ENCODE data around the gene CDH22.

CDH22 gene

GRCh38 chr20:46157076-46157592, 151.2 kb downstream of the CDH22 start:
- no peak overlapping the region for H3K4me3 ChIP-seq (ENCODE audit: low read depth in 1 of 2, low read length in 1 of 2)
- no peak for TF ChIP-seq CTCF (IDR thresholded peaks at IDR 0.05)
- no peak overlapping the region for H3K27ac ChIP-seq

GRCh38 chr20:46156065-46156464, 152.2 kb downstream of the CDH22 start:
- TF ChIP-seq CTCF (IDR thresholded peaks at IDR 0.05): no peak
- H3K27me3 ChIP-seq: peaks cover 56% of the 10 kb centered on the region
- H3K27ac ChIP-seq: no peak overlapping the region
- H3K4me1 ChIP-seq (ENCODE audit: control insufficient read depth in 1 of 2, insufficient read depth in 1 of 2, low read depth in 1 of 2, low read length in 1 of 2): no peaks in the 10 kb centered on the region
- no peak overlapping the region for H3K4me3 ChIP-seq (ENCODE audit: low read depth in 1 of 2, low read length in 1 of 2)
- H3K36me3 ChIP-seq: no peaks in the 10 kb centered on the region
- H3K9me3 ChIP-seq: no peaks in the 10 kb centered on the region

More at GRCh38 chr20:46157076-46157592, 151.2 kb downstream of the CDH22 start:
- Histone ChIP-seq H3K36me3 (no peaks in the 10 kb centered on the region), H3K4me1 (ENCODE audit: control insufficient read depth in 1 of 2, insufficient read depth in 1 of 2, low read depth in 1 of 2, low read length in 1 of 2) (no peaks in the 10 kb centered on the region), H3K27me3 (peaks cover 56% of the 10 kb centered on the region), H3K9me3 (no peaks in the 10 kb centered on the region)

GRCh38 chr20:46154796-46155195, 153.5 kb downstream of the CDH22 start:
- H3K4me3 ChIP-seq (ENCODE audit: low read depth in 1 of 2, low read length in 1 of 2): no peak overlapping the region
- no peaks in the 10 kb centered on the region for H3K9me3 ChIP-seq
- H3K27ac ChIP-seq: no peak overlapping the region
- H3K36me3 ChIP-seq: no peaks in the 10 kb centered on the region
- no peak for TF ChIP-seq CTCF (IDR thresholded peaks at IDR 0.05)
- H3K27me3 ChIP-seq: peaks cover 51% of the 10 kb centered on the region
- no peaks in the 10 kb centered on the region for H3K4me1 ChIP-seq (ENCODE audit: control insufficient read depth in 1 of 2, insufficient read depth in 1 of 2, low read depth in 1 of 2, low read length in 1 of 2)

- H3K4me3 ChIP-seq (ENCODE audit: low read depth in 1 of 2, low read length in 1 of 2): no peak overlapping the region
- H3K4me1 ChIP-seq (ENCODE audit: control insufficient read depth in 1 of 2, insufficient read depth in 1 of 2, low read depth in 1 of 2, low read length in 1 of 2): no peaks in the 10 kb centered on the region
- no peaks in the 10 kb centered on the region for H3K9me3 ChIP-seq
- H3K27ac ChIP-seq: no peak overlapping the region
- H3K27me3 ChIP-seq: peaks cover 46% of the 10 kb centered on the region
- no peak for TF ChIP-seq CTCF (IDR thresholded peaks at IDR 0.05)
- no peaks in the 10 kb centered on the region for H3K36me3 ChIP-seq
These were observed 154.0 kb downstream of the CDH22 start for GRCh38 chr20:46154305-46154704.

GRCh38 chr20:46152824-46153586, 155.3 kb downstream of the CDH22 start:
- H3K27me3 ChIP-seq: peaks cover 35% of the 10 kb centered on the region
- no peak overlapping the region for H3K4me3 ChIP-seq (ENCODE audit: low read depth in 1 of 2, low read length in 1 of 2)
- no peaks in the 10 kb centered on the region for H3K36me3 ChIP-seq
- H3K9me3 ChIP-seq: no peaks in the 10 kb centered on the region
- H3K27ac ChIP-seq: no peak overlapping the region
- H3K4me1 ChIP-seq (ENCODE audit: control insufficient read depth in 1 of 2, insufficient read depth in 1 of 2, low read depth in 1 of 2, low read length in 1 of 2): no peaks in the 10 kb centered on the region
- no peak for TF ChIP-seq CTCF (IDR thresholded peaks at IDR 0.05)

Data from neutrophil (primary cell).